Erythroblast (primary cell): ENCODE results near the gene AP2A1.

ENCODE experiments used
- GATA1 ChIP-seq: IDR thresholded peaks from 2 replicates; pipeline ENCODE4 v1.6.1; 2011; ENCODE audit warnings: low read depth, mild to moderate bottlenecking, control low read depth, low read length, moderate library complexity
- POLR2A ChIP-seq: IDR thresholded peaks from 2 replicates; pipeline ENCODE4 v1.6.1; 2011; ENCODE audit warnings: mild to moderate bottlenecking, low read length

GRCh38 chr19:49763230-49763629 is 3.6 kb upstream of the AP2A1 start, which contains the start of gene TSKS:
- TF ChIP-seq POLR2A (no peak), GATA1 (no peak)
